Muscle layer of colon (tissue), 2 donors: ENCODE results near the gene FAM111A.
"Not testable (repeated sequence)": the region's sequence is repeated elsewhere in the genome, so short reads cannot be mapped to it uniquely, and the experiment has no call there.

Experiments
- H3K27ac ChIP-seq: one replicate; pipeline ENCODE4 v1.7.0; 2013; ENCODE audit warnings: low read depth, mild to moderate bottlenecking, low read length, moderate library complexity
- H3K27me3 ChIP-seq, 2 donors: one replicate each; pipeline ENCODE4 v1.7.0; 2013; ENCODE audit warnings: low read length in 2 of 2, mild to moderate bottlenecking in 2 of 2; ENCODE audit not compliant: insufficient read depth in 2 of 2, control insufficient read depth in 1 of 2
- H3K36me3 ChIP-seq: one replicate; pipeline ENCODE4 v1.7.0; 2013; ENCODE audit warnings: mild to moderate bottlenecking, low read length; ENCODE audit not compliant: insufficient read depth
- H3K4me1 ChIP-seq: one replicate; pipeline ENCODE4 v1.7.0; 2013; ENCODE audit warnings: mild to moderate bottlenecking, low read length; ENCODE audit not compliant: insufficient read depth
- H3K4me3 ChIP-seq, 2 donors: one replicate each; pipeline ENCODE4 v1.7.0; 2013; ENCODE audit warnings: low read length in 2 of 2, low read depth in 1 of 2, mild to moderate bottlenecking in 1 of 2, moderate library complexity in 1 of 2
- H3K9ac ChIP-seq: one replicate; pipeline ENCODE4 v1.7.0; 2013; ENCODE audit warnings: low read length
- H3K9me3 ChIP-seq: one replicate; pipeline ENCODE4 v1.7.0; 2013; ENCODE audit warnings: mild to moderate bottlenecking, low read length
- donor health status: abdominal sarcoma.
- donor health status: Adenocarcinoma of cecum.

FAM111A gene

GRCh38 chr11:59114344-59114743 lies 28.3 kb upstream of the FAM111A start:
- Histone ChIP-seq H3K9ac (no peak overlapping the region), H3K36me3 (no peaks in the 10 kb centered on the region), H3K27me3 (no peaks in the 10 kb centered on the region), H3K4me3 (no peak overlapping the region), H3K9me3 (peaks cover 3% of the 10 kb centered on the region), H3K27ac (no peak overlapping the region), H3K4me1 (no peaks in the 10 kb centered on the region)

DNA sequence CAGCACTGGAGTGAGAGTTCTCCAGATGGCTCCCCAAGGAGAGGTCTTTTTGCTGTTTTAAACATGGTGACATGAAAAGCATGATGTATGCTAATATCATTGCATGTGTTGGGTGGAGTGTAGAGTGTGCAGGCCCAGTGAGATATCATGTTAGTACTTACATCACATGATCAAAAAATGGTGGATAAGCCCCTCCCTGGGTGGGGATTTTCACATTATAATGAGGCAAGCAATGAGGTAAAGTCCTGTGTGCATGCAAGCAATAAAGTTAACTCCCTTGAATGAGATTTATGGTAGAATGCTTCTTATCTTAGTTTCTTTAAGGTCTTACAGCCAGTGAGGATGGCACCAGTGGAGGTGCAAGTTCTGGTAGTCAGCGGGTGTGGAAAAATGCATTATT lies 27.1 kb upstream of the FAM111A start:
- Histone ChIP-seq H3K9me3 (peaks cover 4% of the 10 kb centered on the region), H3K4me1 (no peaks in the 10 kb centered on the region), H3K27ac (no peak overlapping the region), H3K36me3 (no peaks in the 10 kb centered on the region), H3K9ac (no peak overlapping the region), H3K27me3 (no peaks in the 10 kb centered on the region), H3K4me3 (no peak overlapping the region)

- Histone ChIP-seq H3K36me3 (no peaks in the 10 kb centered on the region), H3K4me1 (no peaks in the 10 kb centered on the region), H3K9me3 (peaks cover 4% of the 10 kb centered on the region), H3K27me3 (no peaks in the 10 kb centered on the region), H3K4me3 (no peak overlapping the region), H3K9ac (no peak overlapping the region), H3K27ac (no peak overlapping the region)
Observed at GRCh38 chr11:59117774-59118173, 24.9 kb upstream of the FAM111A start.

GRCh38 chr11:59119826-59120225 lies 22.8 kb upstream of the FAM111A start:
- H3K36me3 ChIP-seq = no peaks in the 10 kb centered on the region
- no peaks in the 10 kb centered on the region for H3K4me1 ChIP-seq
- no peak overlapping the region for H3K27ac ChIP-seq

GRCh38 chr11:59135648-59136461 lies 6.8 kb upstream of the FAM111A start:
- Histone ChIP-seq H3K4me1 (no peaks in the 10 kb centered on the region), H3K36me3 (peaks cover 15% of the 10 kb centered on the region), H3K9me3 (no peaks in the 10 kb centered on the region), H3K9ac (no peak overlapping the region), H3K4me3 (no peak overlapping the region), H3K27ac (no peak overlapping the region), H3K27me3 (no peaks in the 10 kb centered on the region)

More at GRCh38 chr11:59119826-59120225, 22.8 kb upstream of the FAM111A start:
- Histone ChIP-seq H3K9me3 (peaks cover 4% of the 10 kb centered on the region), H3K27me3 (no peaks in the 10 kb centered on the region), H3K9ac (no peak overlapping the region), H3K4me3 (no peak overlapping the region)

GRCh38 chr11:59136551-59136950 lies 6.1 kb upstream of the FAM111A start:
- peaks cover 15% of the 10 kb centered on the region for H3K36me3 ChIP-seq
- H3K27me3 ChIP-seq, H3K9ac ChIP-seq, H3K9me3 ChIP-seq, H3K27ac ChIP-seq, H3K4me3 ChIP-seq, H3K4me1 ChIP-seq: not testable (repeated sequence)

DNA sequence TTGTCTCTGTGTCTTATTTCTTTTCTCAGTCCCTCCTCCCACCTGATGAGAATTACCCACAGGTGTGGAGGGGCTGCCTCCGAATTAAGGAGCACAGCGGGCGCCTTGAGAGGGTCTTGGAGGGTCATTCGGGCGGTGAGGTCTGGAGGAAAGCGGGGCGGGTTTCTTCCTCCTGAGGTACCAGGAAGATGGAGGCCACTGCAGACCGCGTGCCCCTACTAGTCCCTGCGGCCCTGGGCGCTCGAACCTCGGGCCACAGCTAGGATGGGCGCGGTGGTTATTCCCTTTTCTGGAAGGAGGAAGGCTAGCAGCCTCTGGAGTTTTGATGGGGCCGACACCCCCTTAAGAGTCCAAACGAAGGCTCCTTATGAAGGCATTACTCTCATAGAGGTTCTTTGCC lies 5.5 kb upstream of the FAM111A start:
- H3K36me3 ChIP-seq = peaks cover 15% of the 10 kb centered on the region
- H3K9me3 ChIP-seq = no peaks in the 10 kb centered on the region
- no peak overlapping the region for H3K27ac ChIP-seq

DNA sequence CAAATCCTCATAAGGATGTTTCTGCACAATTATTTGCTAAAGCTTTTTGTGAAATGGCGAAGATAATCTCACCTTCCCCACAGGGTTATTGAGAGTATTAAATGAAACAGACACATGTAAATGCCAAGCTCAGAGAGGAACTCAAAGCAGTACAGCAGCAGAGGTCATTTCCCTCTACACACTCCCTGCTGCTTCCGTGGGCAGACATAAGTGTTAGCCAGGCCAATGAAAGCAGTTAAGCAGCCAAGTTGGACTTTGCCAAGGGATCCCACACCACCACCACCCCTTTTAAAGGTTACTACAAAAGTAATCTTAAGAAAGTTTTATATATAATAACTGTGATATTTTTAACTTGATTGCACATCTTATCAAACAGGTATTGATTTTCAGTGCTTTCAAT lies 4.0 kb upstream of the FAM111A start:
- Histone ChIP-seq H3K4me1 (peaks cover 3% of the 10 kb centered on the region), H3K36me3 (peaks cover 6% of the 10 kb centered on the region), H3K9me3 (no peaks in the 10 kb centered on the region), H3K4me3 (no peak overlapping the region), H3K27me3 (no peaks in the 10 kb centered on the region), H3K9ac (no peak overlapping the region), H3K27ac (no peak overlapping the region)

More for the DNA sequence above, 5.5 kb upstream of the FAM111A start:
- Histone ChIP-seq H3K4me3 (no peak overlapping the region), H3K4me1 (no peaks in the 10 kb centered on the region), H3K27me3 (no peaks in the 10 kb centered on the region), H3K9ac (no peak overlapping the region)

DNA sequence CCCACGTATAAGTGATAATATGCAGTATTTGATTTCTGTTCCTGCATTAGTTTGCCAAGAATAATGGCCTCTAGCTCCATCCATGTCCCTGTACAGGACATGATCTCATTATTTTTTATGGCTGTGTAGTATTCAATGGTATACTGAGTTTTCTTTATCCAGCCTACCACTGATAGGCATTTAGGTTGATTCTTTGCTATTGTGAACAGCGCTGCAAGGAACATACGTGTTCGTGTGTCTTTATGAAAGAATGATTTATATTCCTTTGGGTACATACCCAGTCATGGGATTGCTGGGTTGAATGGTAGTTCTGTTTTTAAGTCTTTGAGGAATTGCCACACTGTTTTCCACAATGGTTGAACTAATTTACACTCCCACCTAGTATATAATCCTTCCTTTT lies 1.5 kb upstream of the FAM111A start:
- H3K27ac ChIP-seq = no peak overlapping the region
- peaks cover 17% of the 10 kb centered on the region for H3K4me1 ChIP-seq
- H3K36me3 ChIP-seq = no peaks in the 10 kb centered on the region
- no peak overlapping the region for H3K9ac ChIP-seq
- H3K27me3 ChIP-seq = no peaks in the 10 kb centered on the region
- no peaks in the 10 kb centered on the region for H3K9me3 ChIP-seq
- no peak overlapping the region for H3K4me3 ChIP-seq

DNA sequence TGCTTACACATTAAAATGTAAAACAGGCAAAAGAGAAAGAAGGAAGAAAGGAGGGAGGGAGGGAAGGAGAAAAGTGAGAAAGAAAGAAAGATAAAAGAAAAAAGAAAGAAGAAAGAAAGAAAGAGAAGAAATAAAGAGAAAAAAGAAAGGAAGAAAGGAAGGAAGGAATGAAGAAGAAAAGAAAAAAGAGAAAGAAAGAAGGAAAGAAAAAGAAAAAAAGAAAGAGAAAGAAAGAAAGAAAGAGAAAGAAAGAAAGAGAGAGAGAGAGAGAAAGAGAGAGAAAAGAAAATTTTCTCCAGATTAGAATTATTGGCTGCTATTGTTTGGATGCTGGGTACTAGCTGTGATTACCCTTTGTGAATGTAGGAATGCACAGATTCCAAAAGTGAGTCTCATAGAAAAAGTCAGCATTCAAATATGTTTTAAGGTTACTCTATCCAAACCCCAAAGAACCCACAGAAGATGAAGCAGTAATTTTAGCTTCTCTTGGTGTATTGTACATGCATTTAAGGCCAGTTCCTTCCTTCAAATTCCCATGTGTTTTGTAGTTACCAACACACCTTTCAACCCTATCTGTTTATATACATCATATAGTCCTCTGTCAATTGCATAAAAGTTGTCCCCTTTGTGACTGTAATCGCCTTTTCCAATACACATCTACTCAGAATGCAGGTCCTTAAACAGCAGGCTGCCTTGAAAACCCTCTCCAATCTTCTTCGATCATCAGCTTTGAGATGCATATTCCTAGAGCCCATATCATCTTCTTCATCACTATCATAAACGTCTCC lies 789 bp upstream of the FAM111A start:
- Histone ChIP-seq H3K27ac (peak overlapping the region; percentile 97), H3K4me3 (peak overlapping the region; percentile 88 to 94), H3K9me3 (no peaks in the 10 kb centered on the region), H3K36me3 (no peaks in the 10 kb centered on the region), H3K9ac (peak overlapping the region; percentile 73), H3K4me1 (peaks cover 17% of the 10 kb centered on the region), H3K27me3 (no peaks in the 10 kb centered on the region)

DNA sequence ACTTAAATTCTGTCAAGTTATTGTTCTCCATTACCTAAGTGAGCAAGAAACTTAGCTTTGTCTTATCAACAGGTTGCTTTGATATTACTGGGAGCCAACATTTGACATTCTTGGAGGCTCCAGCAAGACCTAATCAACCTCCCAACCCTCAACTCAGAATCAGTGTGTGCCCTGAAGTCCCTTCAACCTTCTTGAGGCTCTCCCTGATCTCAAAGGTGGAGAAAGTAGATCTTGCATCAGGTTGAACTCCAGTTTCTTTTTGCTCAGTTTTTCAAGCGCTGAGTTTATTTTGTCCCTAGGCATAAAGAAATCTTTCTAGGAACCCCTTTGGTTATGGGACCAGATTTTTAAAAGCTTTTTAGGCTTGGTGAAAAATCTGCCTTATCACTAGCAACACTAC lies 1.4 kb downstream of the FAM111A start:
- Histone ChIP-seq H3K9ac (no peak overlapping the region), H3K36me3 (no peaks in the 10 kb centered on the region), H3K27me3 (no peaks in the 10 kb centered on the region), H3K9me3 (no peaks in the 10 kb centered on the region), H3K4me3 (peak overlapping the region; percentile 43 to 94), H3K4me1 (peaks cover 17% of the 10 kb centered on the region), H3K27ac (peak overlapping the region; percentile 66)
